ENCODE results near the gene WASHC4.
"Not testable (repeated sequence)": the region's sequence is repeated elsewhere in the genome, so short reads cannot be mapped to it uniquely, and the experiment has no call there.

WASHC4 gene

GRCh38 chr12:105095338-105095737 lies 12.2 kb upstream of the WASHC4 start:
- DNase-seq = not testable (repeated sequence)

GRCh38 chr12:105099356-105099755 lies 8.2 kb upstream of the WASHC4 start:
- DNase-seq = no peak

- no peak for DNase-seq
These were observed 7.1 kb upstream of the WASHC4 start for GRCh38 chr12:105100207-105100985.

GRCh38 chr12:105100998-105101397 lies 6.5 kb upstream of the WASHC4 start:
- no peak for DNase-seq

GRCh38 chr12:105102673-105103072 lies 4.9 kb upstream of the WASHC4 start:
- no peak for DNase-seq

GRCh38 chr12:105104762-105105161 lies 2.8 kb upstream of the WASHC4 start:
- DNase-seq = no peak

- no peak for DNase-seq
These were observed 910 bp upstream of the WASHC4 start for GRCh38 chr12:105106621-105107020.

GRCh38 chr12:105107171-105107493 lies 399 bp upstream of the WASHC4 start:
- no peak for DNase-seq

GRCh38 chr12:105109465-105110212 lies 2.1 kb downstream of the WASHC4 start:
- DNase-seq = no peak

GRCh38 chr12:105110851-105111250 lies 3.3 kb downstream of the WASHC4 start:
- no peak for DNase-seq

- DNase-seq = no peak
These were observed 5.6 kb downstream of the WASHC4 start for GRCh38 chr12:105113094-105113493.

- no peak for DNase-seq
These were observed 9.4 kb downstream of the WASHC4 start for GRCh38 chr12:105116969-105117368.

GRCh38 chr12:105120551-105120950 lies 13.0 kb downstream of the WASHC4 start:
- no peak for DNase-seq

GRCh38 chr12:105138248-105138647 lies 30.7 kb downstream of the WASHC4 start:
- no peak for DNase-seq

- no peak for DNase-seq
These were observed 33.9 kb downstream of the WASHC4 start for GRCh38 chr12:105141320-105141922.

GRCh38 chr12:105142259-105142658 lies 34.7 kb downstream of the WASHC4 start:
- DNase-seq = no peak

GRCh38 chr12:105156260-105156659 lies 48.7 kb downstream of the WASHC4 start:
- DNase-seq = no peak

GRCh38 chr12:105157606-105158005 lies 50.1 kb downstream of the WASHC4 start:
- DNase-seq = no peak

GRCh38 chr12:105158876-105159275 lies 51.3 kb downstream of the WASHC4 start:
- no peak for DNase-seq

GRCh38 chr12:105162174-105162573 lies 54.6 kb downstream of the WASHC4 start:
- no peak for DNase-seq

- DNase-seq = no peak
These were observed 56.5 kb downstream of the WASHC4 start for GRCh38 chr12:105164068-105164467.

- no peak for DNase-seq
These were observed 59.2 kb downstream of the WASHC4 start for GRCh38 chr12:105166736-105167135.

GRCh38 chr12:105167346-105167745 lies 59.8 kb downstream of the WASHC4 start:
- no peak for DNase-seq

- no peak for DNase-seq
These were observed 60.5 kb downstream of the WASHC4 start for GRCh38 chr12:105168006-105168405.

Measured in activated CD4-positive, alpha-beta T cell treated with anti-CD3 and anti-CD28 coated beads, Interleukin-2, amount 50 U/mL, for 48 hours (primary cell).